HEK293 (cell line): ENCODE results near the gene C2orf66.

Experiments
- HOXA7 ChIP-seq: sonication (generic); formaldehyde crosslinking; IDR thresholded peaks from 2 replicates; pipeline ENCODE4 v1.8.1; 2022; ENCODE audit warnings: missing genetic modification reagents, borderline replicate concordance
- SCRT2 ChIP-seq: fragments of 450-650 bp; formaldehyde crosslinking; IDR thresholded peaks from 2 replicates; pipeline ENCODE4 v1.5.1; 2016; ENCODE audit warnings: missing biosample characterization, missing genetic modification characterization
- ZBTB21 ChIP-seq: fragments of 450-650 bp; formaldehyde crosslinking; IDR thresholded peaks from 2 replicates; pipeline ENCODE4 v1.5.1; 2017; ENCODE audit warnings: missing biosample characterization, missing genetic modification characterization
- ZFP41 ChIP-seq: fragments of 450-650 bp; formaldehyde crosslinking; IDR thresholded peaks from 2 replicates; pipeline ENCODE4 v1.5.1; 2016; ENCODE audit warnings: missing biosample characterization, missing genetic modification characterization, borderline replicate concordance
- ZNF175 ChIP-seq: fragments of 450-650 bp; formaldehyde crosslinking; IDR thresholded peaks from 2 replicates; pipeline ENCODE4 v1.5.1; 2016; ENCODE audit warnings: missing biosample characterization, missing genetic modification characterization
- ZNF350 ChIP-seq: fragments of 450-650 bp; formaldehyde crosslinking; IDR thresholded peaks from 2 replicates; pipeline ENCODE4 v1.5.0; 2017; ENCODE audit warnings: missing biosample characterization, mild to moderate bottlenecking, missing genetic modification characterization
- ZNF391 ChIP-seq: fragments of 450-650 bp; formaldehyde crosslinking; IDR thresholded peaks from 2 replicates; pipeline ENCODE4 v1.5.1; 2016; ENCODE audit warnings: low read depth, missing biosample characterization, missing genetic modification characterization, borderline replicate concordance
- ZNF510 ChIP-seq: fragments of 450-650 bp; formaldehyde crosslinking; IDR thresholded peaks from 2 replicates; pipeline ENCODE4 v1.5.1; 2018; ENCODE audit warnings: mild to moderate bottlenecking, missing genetic modification characterization, missing biosample characterization; ENCODE audit not compliant: insufficient replicate concordance
- ZSCAN30 ChIP-seq: fragments of 450-650 bp; IDR thresholded peaks from 2 replicates; pipeline ENCODE4 v1.5.1; 2018; ENCODE audit warnings: missing biosample characterization, mild to moderate bottlenecking, missing genetic modification characterization, moderate library complexity
- TF ChIP-seq, protein P1 (sequence below): fragments of 450-650 bp; IDR thresholded peaks from 2 replicates; pipeline ENCODE4 v1.5.1; 2018; ENCODE audit warnings: missing biosample characterization, mild to moderate bottlenecking, missing genetic modification characterization
- TF ChIP-seq, protein P2 (sequence below): fragments of 450-650 bp; formaldehyde crosslinking; IDR thresholded peaks from 2 replicates; pipeline ENCODE4 v1.5.1; 2016; ENCODE audit warnings: missing biosample characterization, missing genetic modification characterization
- TF ChIP-seq, protein P3 (sequence below): fragments of 450-650 bp; formaldehyde crosslinking; conservative IDR thresholded peaks from 2 replicates; pipeline ENCODE4 v1.5.1; 2016; ENCODE audit warnings: low read depth, missing biosample characterization, missing genetic modification characterization
- TF ChIP-seq, protein P4 (sequence below): fragments of 450-650 bp; formaldehyde crosslinking; IDR thresholded peaks from 2 replicates; pipeline ENCODE4 v1.5.1; 2016; ENCODE audit warnings: missing biosample characterization, missing genetic modification characterization, low read depth

DNA sequence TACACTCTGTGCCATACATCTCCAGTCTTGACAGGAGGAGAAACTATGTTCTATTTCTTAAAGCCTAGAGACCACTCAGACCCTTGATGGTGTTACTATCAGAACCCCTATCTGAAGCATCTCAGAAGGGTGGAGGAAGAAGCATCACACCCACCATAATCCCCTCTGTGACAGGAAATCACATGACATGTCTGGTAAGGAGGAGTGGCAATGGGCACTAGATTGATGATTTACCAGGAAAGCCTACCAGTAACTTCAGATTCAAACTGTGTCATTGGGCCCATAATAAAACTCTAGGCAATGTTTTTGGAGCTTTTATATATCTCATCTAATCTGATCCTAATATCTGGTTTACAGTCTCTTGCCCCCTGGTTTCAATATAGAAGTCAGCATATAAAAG is 37.1 kb upstream of the C2orf66 start:
- TF ChIP-seq, protein P1, sequence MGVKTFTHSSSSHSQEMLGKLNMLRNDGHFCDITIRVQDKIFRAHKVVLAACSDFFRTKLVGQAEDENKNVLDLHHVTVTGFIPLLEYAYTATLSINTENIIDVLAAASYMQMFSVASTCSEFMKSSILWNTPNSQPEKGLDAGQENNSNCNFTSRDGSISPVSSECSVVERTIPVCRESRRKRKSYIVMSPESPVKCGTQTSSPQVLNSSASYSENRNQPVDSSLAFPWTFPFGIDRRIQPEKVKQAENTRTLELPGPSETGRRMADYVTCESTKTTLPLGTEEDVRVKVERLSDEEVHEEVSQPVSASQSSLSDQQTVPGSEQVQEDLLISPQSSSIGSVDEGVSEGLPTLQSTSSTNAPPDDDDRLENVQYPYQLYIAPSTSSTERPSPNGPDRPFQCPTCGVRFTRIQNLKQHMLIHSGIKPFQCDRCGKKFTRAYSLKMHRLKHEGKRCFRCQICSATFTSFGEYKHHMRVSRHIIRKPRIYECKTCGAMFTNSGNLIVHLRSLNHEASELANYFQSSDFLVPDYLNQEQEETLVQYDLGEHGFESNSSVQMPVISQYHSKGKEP (tag by site-specific recombination) = no peak
- no peak for TF ChIP-seq ZNF175 (tag by site-specific recombination)
- TF ChIP-seq, protein P2, sequence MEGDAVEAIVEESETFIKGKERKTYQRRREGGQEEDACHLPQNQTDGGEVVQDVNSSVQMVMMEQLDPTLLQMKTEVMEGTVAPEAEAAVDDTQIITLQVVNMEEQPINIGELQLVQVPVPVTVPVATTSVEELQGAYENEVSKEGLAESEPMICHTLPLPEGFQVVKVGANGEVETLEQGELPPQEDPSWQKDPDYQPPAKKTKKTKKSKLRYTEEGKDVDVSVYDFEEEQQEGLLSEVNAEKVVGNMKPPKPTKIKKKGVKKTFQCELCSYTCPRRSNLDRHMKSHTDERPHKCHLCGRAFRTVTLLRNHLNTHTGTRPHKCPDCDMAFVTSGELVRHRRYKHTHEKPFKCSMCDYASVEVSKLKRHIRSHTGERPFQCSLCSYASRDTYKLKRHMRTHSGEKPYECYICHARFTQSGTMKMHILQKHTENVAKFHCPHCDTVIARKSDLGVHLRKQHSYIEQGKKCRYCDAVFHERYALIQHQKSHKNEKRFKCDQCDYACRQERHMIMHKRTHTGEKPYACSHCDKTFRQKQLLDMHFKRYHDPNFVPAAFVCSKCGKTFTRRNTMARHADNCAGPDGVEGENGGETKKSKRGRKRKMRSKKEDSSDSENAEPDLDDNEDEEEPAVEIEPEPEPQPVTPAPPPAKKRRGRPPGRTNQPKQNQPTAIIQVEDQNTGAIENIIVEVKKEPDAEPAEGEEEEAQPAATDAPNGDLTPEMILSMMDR (tag by site-specific recombination) = no peak
- TF ChIP-seq SCRT2 = no peak
- TF ChIP-seq ZBTB21 (tag by site-specific recombination) = no peak
- no peak for TF ChIP-seq HOXA7
- TF ChIP-seq ZNF510 (tag by site-specific recombination) = no peak
- no peak for TF ChIP-seq ZFP41 (tag by site-specific recombination)
- TF ChIP-seq ZNF391 = no peak
- TF ChIP-seq ZNF350 (tag by site-specific recombination) = no peak
- TF ChIP-seq, protein P3, sequence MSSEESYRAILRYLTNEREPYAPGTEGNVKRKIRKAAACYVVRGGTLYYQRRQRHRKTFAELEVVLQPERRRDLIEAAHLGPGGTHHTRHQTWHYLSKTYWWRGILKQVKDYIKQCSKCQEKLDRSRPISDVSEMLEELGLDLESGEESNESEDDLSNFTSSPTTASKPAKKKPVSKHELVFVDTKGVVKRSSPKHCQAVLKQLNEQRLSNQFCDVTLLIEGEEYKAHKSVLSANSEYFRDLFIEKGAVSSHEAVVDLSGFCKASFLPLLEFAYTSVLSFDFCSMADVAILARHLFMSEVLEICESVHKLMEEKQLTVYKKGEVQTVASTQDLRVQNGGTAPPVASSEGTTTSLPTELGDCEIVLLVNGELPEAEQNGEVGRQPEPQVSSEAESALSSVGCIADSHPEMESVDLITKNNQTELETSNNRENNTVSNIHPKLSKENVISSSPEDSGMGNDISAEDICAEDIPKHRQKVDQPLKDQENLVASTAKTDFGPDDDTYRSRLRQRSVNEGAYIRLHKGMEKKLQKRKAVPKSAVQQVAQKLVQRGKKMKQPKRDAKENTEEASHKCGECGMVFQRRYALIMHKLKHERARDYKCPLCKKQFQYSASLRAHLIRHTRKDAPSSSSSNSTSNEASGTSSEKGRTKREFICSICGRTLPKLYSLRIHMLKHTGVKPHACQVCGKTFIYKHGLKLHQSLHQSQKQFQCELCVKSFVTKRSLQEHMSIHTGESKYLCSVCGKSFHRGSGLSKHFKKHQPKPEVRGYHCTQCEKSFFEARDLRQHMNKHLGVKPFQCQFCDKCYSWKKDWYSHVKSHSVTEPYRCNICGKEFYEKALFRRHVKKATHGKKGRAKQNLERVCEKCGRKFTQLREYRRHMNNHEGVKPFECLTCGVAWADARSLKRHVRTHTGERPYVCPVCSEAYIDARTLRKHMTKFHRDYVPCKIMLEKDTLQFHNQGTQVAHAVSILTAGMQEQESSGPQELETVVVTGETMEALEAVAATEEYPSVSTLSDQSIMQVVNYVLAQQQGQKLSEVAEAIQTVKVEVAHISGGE (tag by site-specific recombination) = no peak
- TF ChIP-seq, protein P4, sequence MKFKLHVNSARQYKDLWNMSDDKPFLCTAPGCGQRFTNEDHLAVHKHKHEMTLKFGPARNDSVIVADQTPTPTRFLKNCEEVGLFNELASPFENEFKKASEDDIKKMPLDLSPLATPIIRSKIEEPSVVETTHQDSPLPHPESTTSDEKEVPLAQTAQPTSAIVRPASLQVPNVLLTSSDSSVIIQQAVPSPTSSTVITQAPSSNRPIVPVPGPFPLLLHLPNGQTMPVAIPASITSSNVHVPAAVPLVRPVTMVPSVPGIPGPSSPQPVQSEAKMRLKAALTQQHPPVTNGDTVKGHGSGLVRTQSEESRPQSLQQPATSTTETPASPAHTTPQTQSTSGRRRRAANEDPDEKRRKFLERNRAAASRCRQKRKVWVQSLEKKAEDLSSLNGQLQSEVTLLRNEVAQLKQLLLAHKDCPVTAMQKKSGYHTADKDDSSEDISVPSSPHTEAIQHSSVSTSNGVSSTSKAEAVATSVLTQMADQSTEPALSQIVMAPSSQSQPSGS = no peak
- no peak for TF ChIP-seq ZSCAN30
